Trophoblast cell (in vitro differentiated cells and primary cell): ENCODE data around the gene IFIT1.

Source experiments
- DNase-seq, 2 donors: peaks; one replicate each; pipeline ENCODE4 v3.0.0-alpha.2; 2016
- H2AFZ ChIP-seq: 2 replicates; pipeline ENCODE4 v1.6.1; 2013; ENCODE audit warnings: low read length, moderate library complexity, mild to moderate bottlenecking; ENCODE audit not compliant: insufficient read depth, poor library complexity
- H2AK5ac ChIP-seq: 2 replicates; pipeline ENCODE4 v1.6.1; 2013; ENCODE audit warnings: mild to moderate bottlenecking, low read length
- H2BK120ac ChIP-seq: 2 replicates; pipeline ENCODE4 v1.6.1; 2013; ENCODE audit warnings: low read length, mild to moderate bottlenecking, moderate library complexity; ENCODE audit not compliant: insufficient read depth, poor library complexity
- H2BK12ac ChIP-seq: 2 replicates; pipeline ENCODE4 v1.6.1; 2013; ENCODE audit warnings: mild to moderate bottlenecking, low read length, moderate library complexity
- H2BK5ac ChIP-seq: 2 replicates; pipeline ENCODE4 v1.6.1; 2013; ENCODE audit warnings: low read length, low read depth, moderate library complexity, mild to moderate bottlenecking; ENCODE audit not compliant: poor library complexity
- H3K14ac ChIP-seq: 2 replicates; pipeline ENCODE4 v1.6.1; 2013; ENCODE audit warnings: mild to moderate bottlenecking, low read length
- H3K18ac ChIP-seq: 2 replicates; pipeline ENCODE4 v1.6.1; 2013; ENCODE audit warnings: mild to moderate bottlenecking, low read length
- H3K23ac ChIP-seq: 2 replicates; pipeline ENCODE4 v1.6.1; 2013; ENCODE audit warnings: low read length
- H3K27ac ChIP-seq: 2 replicates; pipeline ENCODE4 v1.5.1; 2013; ENCODE audit warnings: low read depth, mild to moderate bottlenecking, inconsistent platforms, low read length, moderate library complexity
- H3K27me3 ChIP-seq: 2 replicates; pipeline ENCODE4 v1.6.1; 2013; ENCODE audit warnings: inconsistent platforms, mild to moderate bottlenecking, low read length, moderate library complexity; ENCODE audit not compliant: insufficient read depth
- H3K36me3 ChIP-seq, 2 experiments: 1 replicate in 1 of 2; 2 replicates in 1 of 2; pipeline ENCODE4 v1.6.1; 2013; ENCODE audit warnings: low read length in 2 of 2, mild to moderate bottlenecking in 2 of 2, moderate library complexity in 1 of 2; ENCODE audit not compliant: insufficient read depth in 2 of 2, control insufficient read depth in 1 of 2
- H3K4ac ChIP-seq: 2 replicates; pipeline ENCODE4 v1.6.1; 2013; ENCODE audit warnings: low read depth, mild to moderate bottlenecking, low read length, moderate library complexity
- H3K4me1 ChIP-seq, 2 experiments: 1 replicate in 1 of 2; 2 replicates in 1 of 2; pipeline ENCODE4 v1.6.1; 2013; ENCODE audit warnings: low read length in 2 of 2, mild to moderate bottlenecking in 2 of 2, moderate library complexity in 1 of 2; ENCODE audit not compliant: insufficient read depth in 2 of 2, control insufficient read depth in 1 of 2
- H3K4me2 ChIP-seq: 2 replicates; pipeline ENCODE4 v1.6.1; 2013; ENCODE audit warnings: inconsistent platforms, mild to moderate bottlenecking, low read length, moderate library complexity
- H3K4me3 ChIP-seq: 2 replicates; pipeline ENCODE4 v1.5.1; 2013; ENCODE audit warnings: mild to moderate bottlenecking, low read depth, low read length, inconsistent platforms
- H3K79me1 ChIP-seq: one replicate; pipeline ENCODE4 v1.6.1; 2013; ENCODE audit warnings: low read length
- H3K79me2 ChIP-seq: 2 replicates; pipeline ENCODE4 v1.6.1; 2013; ENCODE audit warnings: low read length, mild to moderate bottlenecking; ENCODE audit not compliant: control insufficient read depth, insufficient read depth, poor library complexity
- H3K9ac ChIP-seq: 2 replicates; pipeline ENCODE4 v1.6.1; 2013; ENCODE audit warnings: mild to moderate bottlenecking, low read length
- H3K9me3 ChIP-seq: 2 replicates; pipeline ENCODE4 v1.6.1; 2013; ENCODE audit warnings: low read depth, mild to moderate bottlenecking, control low read depth, inconsistent platforms, low read length; ENCODE audit not compliant: insufficient read depth
- H4K12ac ChIP-seq: 2 replicates; pipeline ENCODE4 v1.6.1; 2013; ENCODE audit warnings: low read depth, mild to moderate bottlenecking, low read length, moderate library complexity
- H4K8ac ChIP-seq: 2 replicates; pipeline ENCODE4 v1.6.1; 2013; ENCODE audit warnings: low read depth, mild to moderate bottlenecking, low read length, moderate library complexity
- H4K91ac ChIP-seq: one replicate; pipeline ENCODE4 v1.6.1; 2013; ENCODE audit warnings: low read depth, mild to moderate bottlenecking, low read length, moderate library complexity
- WGBS: extraction: QIAGEN DNeasy Blood & Tissue Kit; methylation state at CpG from one replicate; pipeline ENCODE4 v1.1.7; 2013; ENCODE audit warnings: missing lambda C conversion rate; ENCODE audit not compliant: insufficient read length, insufficient coverage; ENCODE audit errors: extremely low coverage; 5-methylcytosine and 5-hydroxymethylcytosine counted together

IFIT1 gene

GRCh38 chr10:89355394-89355931, 37.0 kb upstream of the IFIT1 start:
- Histone ChIP-seq H2AFZ (no peak overlapping the region), H3K4me1 (peaks cover 3 to 10% of the 10 kb centered on the region in 2 experiments), H3K9me3 (peaks cover 2% of the 10 kb centered on the region), H2AK5ac (no peak overlapping the region), H3K27ac (no peak overlapping the region), H3K79me1 (peaks cover 3% of the 10 kb centered on the region), H2BK5ac (no peak overlapping the region), H3K27me3 (no peaks in the 10 kb centered on the region), H3K79me2 (no peaks in the 10 kb centered on the region), H2BK12ac (no peak overlapping the region), H3K14ac (no peak overlapping the region), H4K91ac (no peak overlapping the region), H3K4me3 (no peak overlapping the region), H3K36me3 (no peaks in the 10 kb centered on the region), H2BK120ac (no peak overlapping the region), H3K23ac (no peak overlapping the region), H3K4me2 (no peak overlapping the region), H3K18ac (no peak overlapping the region), H4K8ac (no peak overlapping the region), H3K9ac (no peak overlapping the region), H4K12ac (no peak overlapping the region), H3K4ac (no peak overlapping the region)
- no CpG with 5 or more reads among the region's 2 CpGs for WGBS
- no peak for DNase-seq

DNA sequence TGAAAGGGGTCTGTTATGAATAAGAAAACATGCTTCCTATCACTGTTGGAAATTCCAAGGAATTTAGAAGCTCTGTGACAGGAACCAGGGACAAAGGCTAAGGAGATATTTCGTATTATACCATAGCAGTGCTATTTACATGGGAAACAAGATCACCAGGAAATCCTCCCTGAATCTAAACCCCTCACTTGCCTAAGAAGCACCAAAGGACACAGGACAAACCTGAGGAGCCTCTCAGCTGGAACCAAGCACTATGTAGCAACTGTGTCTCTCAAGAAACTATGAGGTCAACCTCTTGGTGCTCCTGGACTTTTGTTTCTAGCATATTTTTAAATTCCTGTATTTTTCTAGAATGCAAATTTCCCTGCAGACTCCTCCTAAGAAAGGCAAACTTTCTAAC, 35.3 kb upstream of the IFIT1 start:
- Histone ChIP-seq H4K91ac (no peak overlapping the region), H2BK5ac (no peak overlapping the region), H3K9me3 (peaks cover 2% of the 10 kb centered on the region), H3K36me3 (no peaks in the 10 kb centered on the region), H4K8ac (no peak overlapping the region), H3K4ac (no peak overlapping the region), H2BK120ac (no peak overlapping the region), H3K4me1 (peaks cover under 1 to 6% of the 10 kb centered on the region in 2 experiments), H3K23ac (no peak overlapping the region), H3K4me3 (no peak overlapping the region), H2AFZ (no peak overlapping the region), H2AK5ac (no peak overlapping the region), H3K9ac (no peak overlapping the region), H3K79me2 (no peaks in the 10 kb centered on the region), H3K14ac (no peak overlapping the region), H4K12ac (no peak overlapping the region), H3K18ac (no peak overlapping the region), H3K27me3 (no peaks in the 10 kb centered on the region), H2BK12ac (no peak overlapping the region), H3K79me1 (no peaks in the 10 kb centered on the region), H3K4me2 (no peak overlapping the region), H3K27ac (no peak overlapping the region)
- DNase-seq = no peak
- WGBS = no CpG with 5 or more reads among the region's 1 CpG

- no CpG with 5 or more reads among the region's 2 CpGs for WGBS
- no peak overlapping the region for H4K8ac ChIP-seq
- H3K14ac ChIP-seq = no peak overlapping the region
- H3K9ac ChIP-seq = no peak overlapping the region
- peaks cover 2% of the 10 kb centered on the region for H3K9me3 ChIP-seq
- peaks cover 0 to under 1% of the 10 kb centered on the region in 2 experiments for H3K4me1 ChIP-seq
- no peak overlapping the region for H3K23ac ChIP-seq
- no peak overlapping the region for H2AK5ac ChIP-seq
- no peak overlapping the region for H2BK120ac ChIP-seq
- H4K91ac ChIP-seq = no peak overlapping the region
- H3K36me3 ChIP-seq = no peaks in the 10 kb centered on the region
- no peak overlapping the region for H3K4me3 ChIP-seq
- H2AFZ ChIP-seq = no peak overlapping the region
- H3K4me2 ChIP-seq = no peak overlapping the region
- no peak overlapping the region for H4K12ac ChIP-seq
- H3K27me3 ChIP-seq = no peaks in the 10 kb centered on the region
- H2BK12ac ChIP-seq = no peak overlapping the region
- no peak for DNase-seq
- no peak overlapping the region for H2BK5ac ChIP-seq
- H3K27ac ChIP-seq = no peak overlapping the region
- no peaks in the 10 kb centered on the region for H3K79me2 ChIP-seq
- no peak overlapping the region for H3K18ac ChIP-seq
- no peaks in the 10 kb centered on the region for H3K79me1 ChIP-seq
- no peak overlapping the region for H3K4ac ChIP-seq
Measured at GRCh38 chr10:89357975-89358374, 34.4 kb upstream of the IFIT1 start.

GRCh38 chr10:89360157-89360556, 32.3 kb upstream of the IFIT1 start:
- Histone ChIP-seq H2BK120ac (no peak overlapping the region), H4K91ac (no peak overlapping the region), H4K8ac (no peak overlapping the region), H3K79me1 (no peaks in the 10 kb centered on the region), H3K36me3 (no peaks in the 10 kb centered on the region), H3K27me3 (no peaks in the 10 kb centered on the region), H2BK5ac (no peak overlapping the region), H3K4me1 (no peaks in the 10 kb centered on the region), H3K18ac (no peak overlapping the region), H3K79me2 (no peaks in the 10 kb centered on the region), H3K27ac (no peak overlapping the region), H2BK12ac (no peak overlapping the region), H3K4ac (no peak overlapping the region), H4K12ac (no peak overlapping the region), H2AFZ (no peak overlapping the region), H3K9ac (no peak overlapping the region), H3K4me3 (no peak overlapping the region), H3K23ac (no peak overlapping the region), H3K9me3 (peaks cover 2% of the 10 kb centered on the region), H3K4me2 (no peak overlapping the region), H3K14ac (no peak overlapping the region), H2AK5ac (no peak overlapping the region)
- DNase-seq = no peak
